K562 (cell line): ENCODE measurements around the gene SF3B3. TPM values are rescaled to one million over a fixed set of nuclear protein-coding genes. Genes with fewer than 3 reads are reported as not detected.

ENCODE experiments used
- ATAC-seq: fragments of 200-7000 bp; cut with Tn5 transposase; 3 replicates; pipeline ENCODE4 v1.9.1; 2020; ENCODE audit warnings: moderate library complexity
- BruUV-seq: library from RNA; stranded (reverse); fragments of 400-500 nt; replicated peaks from 2 replicates; lab custom pipeline; 2021; lab: Mats Ljungman, UMichigan
- CTCF ChIA-PET: fragments of 300-600 bp; formaldehyde crosslinking; extraction: SDS; loops from one replicate; lab custom pipeline; 2021; ENCODE audit warnings: low intra/inter-chr PET ratio; lab: Yijun Ruan, JAX
- POLR2A ChIA-PET: fragments of 300-600, 350-650 bp; sonication (Branson Sonifier 250); formaldehyde crosslinking; extraction: SDS; loops from one replicate; lab custom pipeline; 2021; ENCODE audit warnings: antibody characterized with exemption, inconsistent platforms; lab: Yijun Ruan, JAX
- DNase-seq, 4 experiments: peaks; one replicate each; pipeline versions ENCODE4 v3.0.0 to v3.0.0-alpha.2; 2011 to 2018; ENCODE audit warnings: low spot score in 3 of 4, mixed read lengths in 3 of 4; ENCODE audit errors: extremely low read depth in 1 of 4
- FAIRE-seq: peaks from 2 replicates; lab custom pipeline; 2011; peaks lifted over from hg19 to GRCh38; lab: Jason Lieb, UNC
- H2AFZ ChIP-seq: 2 replicates; pipeline ENCODE4 v1.6.0; 2011; ENCODE audit warnings: low read depth, low read length, control low read depth, inconsistent platforms
- H3K27ac ChIP-seq: fragments of 200-600 bp; 3 replicates; pipeline ENCODE4 v1.8.0; 2011; ENCODE audit warnings: low read depth, mild to moderate bottlenecking, control low read depth, inconsistent platforms, low read length, moderate library complexity, mixed read lengths; ENCODE audit errors: extremely low read depth
- H3K27me3 ChIP-seq, 2 experiments: fragments of 300-600 bp in 1 of 2; 2 replicates in 1 of 2; 3 replicates in 1 of 2; pipeline versions ENCODE4 v1.6.0 to v1.8.0; 2011; ENCODE audit warnings: inconsistent platforms in 2 of 2, low read length in 2 of 2, mild to moderate bottlenecking in 1 of 2, mixed read lengths in 1 of 2, moderate library complexity in 1 of 2; ENCODE audit not compliant: control insufficient read depth in 2 of 2, insufficient read depth in 2 of 2
- H3K36me3 ChIP-seq: fragments of 300-600 bp; 3 replicates; pipeline ENCODE4 v1.8.0; 2011; ENCODE audit warnings: mild to moderate bottlenecking, low read length, inconsistent platforms; ENCODE audit not compliant: control insufficient read depth, insufficient read depth
- H3K4me1 ChIP-seq, 2 experiments: fragments of 200-600 bp in 1 of 2; replicated peaks in 1 of 2; 2 replicates in 1 of 2; 3 replicates in 1 of 2; pipeline versions ENCODE4 v1.5.1 to v1.8.0; 2011; ENCODE audit warnings: inconsistent platforms in 2 of 2, low read length in 2 of 2, mild to moderate bottlenecking in 1 of 2, mixed read lengths in 1 of 2, moderate library complexity in 1 of 2; ENCODE audit not compliant: control insufficient read depth in 2 of 2, insufficient read depth in 2 of 2
- H3K4me2 ChIP-seq: 2 replicates; pipeline ENCODE4 v1.6.1; 2011; ENCODE audit warnings: low read length, control low read depth, inconsistent platforms, mixed read lengths; ENCODE audit not compliant: insufficient read depth
- H3K4me3 ChIP-seq: fragments of 200-600 bp; sonication (generic), shearing (Covaris generic); 2 replicates; pipeline ENCODE4 v1.5.1; 2016; ENCODE audit warnings: control low read depth, inconsistent platforms
- H3K79me2 ChIP-seq: fragments of 200-600 bp; 3 replicates; pipeline ENCODE4 v1.8.0; 2011; ENCODE audit warnings: low read length, inconsistent platforms; ENCODE audit not compliant: control insufficient read depth, insufficient read depth
- H3K9ac ChIP-seq, 2 experiments: 2 replicates each; pipeline versions ENCODE4 v1.6.0 to v1.6.1; 2011; ENCODE audit warnings: low read depth in 2 of 2, low read length in 2 of 2, control low read depth in 1 of 2, inconsistent platforms in 1 of 2, mild to moderate bottlenecking in 1 of 2, mixed read lengths in 1 of 2; ENCODE audit not compliant: insufficient read depth in 1 of 2
- H3K9me1 ChIP-seq: one replicate; pipeline ENCODE4 v1.6.0; 2011; ENCODE audit warnings: inconsistent platforms, mild to moderate bottlenecking, low read length, moderate library complexity; ENCODE audit not compliant: control insufficient read depth, insufficient read depth
- H3K9me3 ChIP-seq: replicated peaks from 2 replicates; pipeline ENCODE4 v1.5.1; 2011; ENCODE audit warnings: low read depth, low read length, inconsistent platforms; ENCODE audit not compliant: control insufficient read depth, insufficient read depth
- H4K20me1 ChIP-seq: replicated peaks from 2 replicates; pipeline ENCODE4 v1.6.1; 2011; ENCODE audit warnings: low read length, inconsistent platforms, mixed read lengths; ENCODE audit not compliant: control insufficient read depth, insufficient read depth
- BRD4 ChIP-seq: fragments of 200-600 bp; sonication (generic); IDR thresholded peaks from 2 replicates; pipeline ENCODE4 v1.6.1; 2017; ENCODE audit warnings: inconsistent platforms
- CBX1 ChIP-seq: sonication (generic); IDR thresholded peaks from 2 replicates; pipeline ENCODE4 v1.6.1; 2016; ENCODE audit warnings: antibody characterized with exemption, low read depth, mild to moderate bottlenecking
- CEBPZ ChIP-seq: fragments of 150-350 bp; IDR thresholded peaks from 2 replicates; pipeline ENCODE4 v1.6.1; 2014; ENCODE audit warnings: low read depth, mild to moderate bottlenecking, low read length, borderline replicate concordance
- ETV5 ChIP-seq: sonication (generic); formaldehyde crosslinking; IDR thresholded peaks from 2 replicates; pipeline ENCODE4 v1.4.0; 2020; ENCODE audit warnings: low read depth, mild to moderate bottlenecking, missing genetic modification reagents
- HDAC3 ChIP-seq: fragments of 450-650 bp; IDR thresholded peaks from 2 replicates; pipeline ENCODE4 v1.6.1; 2018; ENCODE audit warnings: borderline replicate concordance, mild to moderate bottlenecking, moderate library complexity; ENCODE audit not compliant: partially characterized antibody
- NR2C2 ChIP-seq, 2 experiments: fragments of 200-800 bp in 1 of 2; sonication (Bioruptor generic) in 1 of 2; sonication (generic) in 1 of 2; formaldehyde crosslinking in 1 of 2; IDR thresholded peaks; 2 replicates each; pipeline versions ENCODE4 v1.6.1 to v1.8.0; 2016 to 2022; ENCODE audit warnings: mild to moderate bottlenecking in 1 of 2, missing compliant biosample characterization in 1 of 2, missing genetic modification characterization in 1 of 2, missing genetic modification reagents in 1 of 2
- SNAPC5 ChIP-seq: fragments of 250-450 bp; sonication (Bioruptor Pico); IDR thresholded peaks from 2 replicates; pipeline ENCODE4 v1.8.0; 2021; ENCODE audit warnings: moderate library complexity, mild to moderate bottlenecking, inconsistent platforms
- SP1 ChIP-seq: sonication (generic); formaldehyde crosslinking; IDR thresholded peaks from 2 replicates; pipeline ENCODE4 v1.8.1; 2022; ENCODE audit warnings: mild to moderate bottlenecking, missing genetic modification reagents
- TBL1XR1 ChIP-seq, 2 experiments: IDR thresholded peaks; 2 replicates each; pipeline ENCODE4 v1.6.1; 2012; ENCODE audit warnings: improper control_type of control experiment in 2 of 2, low read length in 2 of 2, mild to moderate bottlenecking in 1 of 2
- TCFL5 ChIP-seq: fragments of 250-450 bp; sonication (Bioruptor Pico); conservative IDR thresholded peaks from 2 replicates; pipeline ENCODE4 v1.6.1; 2021; ENCODE audit warnings: mild to moderate bottlenecking, moderate library complexity, matching md5 sums
- TEAD4 ChIP-seq, 2 experiments: sonication (generic) in 1 of 2; formaldehyde crosslinking in 1 of 2; IDR thresholded peaks; 2 replicates each; pipeline versions ENCODE4 v1.6.1 to v1.8.0; 2012 to 2022; ENCODE audit warnings: borderline replicate concordance in 1 of 2, inconsistent platforms in 1 of 2, low read length in 1 of 2, mild to moderate bottlenecking in 1 of 2, missing genetic modification reagents in 1 of 2
- ZBED1 ChIP-seq: IDR thresholded peaks from 2 replicates; pipeline ENCODE4 v1.6.1; 2014
- ZBTB7A ChIP-seq: IDR thresholded peaks from 2 replicates; pipeline ENCODE4 v1.6.1; 2011; ENCODE audit warnings: low read depth, mild to moderate bottlenecking, low read length, moderate library complexity, borderline replicate concordance; ENCODE audit not compliant: control insufficient read depth
- WGBS: fragments of 100-300 bp; shearing (Covaris generic); methylation state at CpG from one replicate; pipeline ENCODE4 v1.1.6; 2016; ENCODE audit warnings: low coverage, mixed read lengths; ENCODE audit not compliant: insufficient coverage; ENCODE audit errors: missing lambda C conversion rate; 5-methylcytosine and 5-hydroxymethylcytosine counted together
- in situ Hi-C: fragments of 300-500 bp; cut with MboI; formaldehyde crosslinking; loops from 4 replicates; pipeline ENCODE4 v1.15.0; 2018; ENCODE audit warnings: inconsistent platforms, mixed read lengths
- intact Hi-C: fragments of 100-400 bp; cut with micrococcal nuclease; formaldehyde crosslinking; loops from 2 replicates; pipeline ENCODE4 v1.14.2; 2022
- polyA plus RNA-seq, 8 experiments: library from polyadenylated mRNA; depleted of rRNA in 4 of 8; stranded (reverse) in 5 of 8; unstranded in 3 of 8; fragments of >200 nt; fragmentation: Nextera tagmentation in 2 of 8; fragmentation: Illumina TruSeq in 1 of 8; extraction: Ambion mirVana in 2 of 8; extraction: Trizol in 1 of 8; gene quantifications; 2 replicates each; pipeline versions ENCODE4 v1.2.1 to v1.2.3, GENCODE V29; 2011 to 2014; ENCODE audit warnings: inconsistent platforms in 1 of 8, missing spikeins in 1 of 8
- total RNA-seq, 7 experiments: library from RNA; depleted of rRNA in 6 of 7; stranded (reverse); fragments of >200 nt in 6 of 7; fragmentation: Illumina TruSeq in 2 of 7; extraction: Trizol in 2 of 7; gene quantifications; 2 replicates each; pipeline versions ENCODE4 v1.2.1 to v1.2.3, GENCODE V29; 2011 to 2021; ENCODE audit warnings: low replicate concordance in 1 of 7

Gene SF3B3
- total and polyA plus RNA-seq, 9 of the 15 experiments (the other 6 are each of a cell fraction or from before 2014, with no cell fraction given) = 98.9 to 546 (median 221) TPM

DNA sequence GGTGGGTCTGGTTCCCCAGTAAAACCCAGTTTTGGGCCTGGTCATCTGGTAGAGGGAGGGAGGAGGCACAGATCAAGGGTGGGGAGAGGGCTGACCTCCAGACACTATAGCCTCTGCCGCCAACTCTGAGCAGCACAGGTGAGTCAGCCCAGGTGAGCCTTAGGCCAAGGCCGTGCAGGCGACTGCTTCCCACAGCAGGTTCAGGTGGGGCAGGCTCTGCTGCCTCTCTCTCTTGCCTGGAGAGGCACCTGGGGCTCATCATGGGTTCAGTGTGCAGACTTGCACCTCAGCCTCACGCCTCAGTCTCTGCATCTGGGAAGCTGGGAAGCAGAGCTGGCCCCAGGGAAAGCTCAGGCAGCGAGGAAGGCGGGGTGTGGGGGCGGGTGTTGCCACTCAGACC lies 84.9 kb downstream of the SF3B3 start (continued):
- TF ChIP-seq CBX1 = no peak
- TF ChIP-seq, all 486 proteins: peak for 0

- peaks cover 11 to 34% of the 10 kb centered on the region in 2 experiments; a peak in 4 of 5 replicates for H3K27me3 ChIP-seq
- H4K20me1 ChIP-seq = no peaks in the 10 kb centered on the region
- no peaks in the 10 kb centered on the region for H3K9me1 ChIP-seq
- DNase-seq (peak in 1 of 4 experiments; percentile 10), ATAC-seq (peak; percentile 28; the same call in 2 of the 3 replicates), FAIRE-seq (no peak)
- WGBS = 14% methylated on average over 16 of the region's 18 CpGs
- H2AFZ ChIP-seq = no peak overlapping the region
- H3K9me3 ChIP-seq = no peaks in the 10 kb centered on the region
- H3K4me3 ChIP-seq = no peak overlapping the region
- POLR2A ChIA-PET = interaction anchor here (0.5 to 1.4 kb wide), 2 partner anchors 22 to 34 kb away, joined by 3 to 5 read pairs; no protein-coding TSS in a partner anchor
- no peak overlapping the region for H3K9ac ChIP-seq
- CTCF ChIA-PET = no interaction called here
- no peak for TF ChIP-seq ZBED1
- no peak for TF ChIP-seq HDAC3
- no peak for TF ChIP-seq ZBTB7A
- TF ChIP-seq ETV5 (CRISPR knock-in tag) = no peak
- no peak for TF ChIP-seq SP1 (CRISPR knock-in tag)
- TF ChIP-seq SNAPC5 = no peak
- TF ChIP-seq TCFL5 = no peak
- TF ChIP-seq BRD4 = no peak
- TF ChIP-seq TBL1XR1 (IDR thresholded peaks at IDR 0.05; ENCODE audit: low read length in 2 of 2) = no peak
- TF ChIP-seq TEAD4 (IDR thresholded peaks at IDR 0.05; ENCODE audit: low read length) = no peak
- TF ChIP-seq TEAD4 (CRISPR knock-in tag; IDR thresholded peaks at IDR 0.05; ENCODE audit: borderline replicate concordance) = no peak
- TF ChIP-seq NR2C2 (CRISPR knock-in tag; IDR thresholded peaks at IDR 0.05) = no peak
- TF ChIP-seq NR2C2 (tag; IDR thresholded peaks at IDR 0.05) = no peak
- no peak for TF ChIP-seq CEBPZ
- H3K79me2 ChIP-seq = no peaks in the 10 kb centered on the region
- H3K36me3 ChIP-seq = no peaks in the 10 kb centered on the region
- no peak overlapping the region for H3K4me2 ChIP-seq
- in situ Hi-C loops = no loop called here
- H3K4me1 ChIP-seq = 0 out of 5 replicates have a peak, but pooled peaks cover 0 to 5% of the 10 kb centered on the region in 2 experiments
- intact Hi-C loops = no loop called here
- H3K27ac ChIP-seq = no peak overlapping the region
- BruUV-seq = no TSS peak
Observed at GRCh38 chr16:70610273-70611223, 86.9 kb downstream of the SF3B3 start.
